Stimulated activated naive CD4-positive, alpha-beta T cell (primary cell): ENCODE results near the gene ACAP2.
A peak's percentile ranks its signal among the peaks of the same experiment; 100 is the strongest.

Experiments used
- DNase-seq, 6 experiments: peaks; one replicate each; lab custom pipeline; 2025; lab: John Stamatoyannopoulos, UW

ACAP2 gene

GRCh38 chr3:195285372-195285771 is 157.4 kb downstream of the ACAP2 start:
- DNase-seq: no peak

DNA sequence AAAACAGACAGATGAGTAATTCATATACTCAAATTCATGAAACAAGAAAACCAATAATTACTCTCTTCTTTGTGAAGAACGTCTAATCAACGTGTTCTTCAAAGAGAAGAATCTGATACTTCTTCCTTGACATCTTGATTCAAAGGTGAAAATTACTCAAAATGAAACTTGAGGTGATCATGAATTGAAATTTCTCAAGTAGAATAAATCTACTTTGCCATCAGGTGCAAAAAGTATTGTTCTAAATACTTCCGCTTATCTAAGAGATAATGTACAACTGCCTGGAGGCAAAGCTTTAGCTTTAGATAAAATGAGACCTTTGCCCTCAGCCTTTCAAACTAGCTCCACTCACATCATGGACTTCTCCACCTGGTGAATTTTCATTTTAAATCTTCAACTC is 158.0 kb downstream of the ACAP2 start:
- no peak for DNase-seq

GRCh38 chr3:195282961-195283360 is 159.9 kb downstream of the ACAP2 start:
- no peak for DNase-seq

DNA sequence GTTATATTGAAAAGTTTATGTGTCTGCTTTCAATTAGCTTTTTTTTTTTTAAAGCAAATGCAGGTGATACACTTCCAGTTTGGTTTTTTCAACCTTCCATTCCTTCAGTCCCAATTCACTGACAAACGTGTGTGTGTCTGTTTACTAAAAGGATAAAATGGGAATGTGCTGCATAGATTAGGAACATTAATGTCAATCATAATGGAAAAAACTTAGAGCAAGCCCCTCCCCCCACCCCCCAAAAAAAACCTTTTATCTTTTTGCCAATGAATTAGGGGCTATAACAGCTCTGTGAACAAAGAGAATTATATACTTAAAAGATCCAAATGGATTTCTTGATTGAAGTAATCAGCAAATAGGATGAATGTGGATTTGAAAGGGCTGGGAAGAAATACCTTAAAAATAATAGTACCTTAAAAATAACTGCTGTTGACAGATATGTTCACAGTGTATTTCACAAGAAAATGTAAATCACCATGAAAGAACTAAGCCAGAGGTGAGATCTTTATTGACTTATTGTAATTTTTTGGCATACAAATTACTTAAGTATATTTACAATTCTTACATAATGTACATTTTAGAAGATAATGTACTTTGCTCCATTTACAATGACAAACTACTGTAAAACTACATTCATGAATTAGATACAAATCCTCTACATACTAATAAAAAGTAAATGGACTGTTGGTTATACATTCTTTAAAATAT is 168.4 kb downstream of the ACAP2 start:
- no peak for DNase-seq

- peak; percentile 67 to 91 (median 82) for DNase-seq
Observed at GRCh38 chr3:195271410-195272243, 171.2 kb downstream of the ACAP2 start.

DNA sequence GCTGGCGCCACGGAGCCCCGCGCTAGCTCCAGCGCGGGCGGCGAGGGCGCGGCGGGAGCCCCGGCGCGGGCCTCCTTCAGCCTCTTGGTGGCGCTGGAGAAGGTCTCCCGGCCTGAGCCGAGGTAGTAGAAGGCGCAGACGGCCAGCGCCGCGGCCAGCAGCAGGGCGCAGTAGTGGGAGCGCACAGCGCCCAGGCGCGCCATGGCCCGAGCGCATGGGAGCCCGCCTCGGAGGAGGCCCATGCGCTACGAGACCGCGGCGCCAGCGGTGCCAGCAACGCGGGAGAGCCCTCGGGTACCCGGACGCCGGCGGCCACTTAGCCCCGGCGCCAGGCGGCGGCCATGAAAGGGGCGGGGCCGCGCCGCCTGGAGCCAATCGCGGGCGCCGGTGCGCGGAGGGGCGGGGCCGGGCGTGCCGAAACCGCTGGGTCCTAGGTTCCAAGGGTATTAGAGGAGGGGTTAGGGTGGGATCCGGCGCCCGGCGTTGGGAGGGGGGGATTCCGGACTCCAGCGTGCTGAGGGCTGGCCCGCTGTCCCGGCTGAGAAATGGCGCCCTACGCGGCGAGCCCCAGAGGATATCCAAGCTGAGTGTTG is 171.9 kb downstream of the ACAP2 start, which contains the start of gene XXYLT1:
TSS of gene XXYLT1 (minus strand) at position 343 of the 593 bp plus-strand sequence. CDS start at position 242, 101 bp downstream.
- DNase-seq: peak; percentile 71 to 94 (median 86)

GRCh38 chr3:195270079-195270816 is 172.6 kb downstream of the ACAP2 start:
- DNase-seq: peak in 3 of 6 experiments; percentile 29 to 60 (median 46)

- no peak for DNase-seq
Observed at GRCh38 chr3:195269375-195270078, 173.3 kb downstream of the ACAP2 start.

DNA sequence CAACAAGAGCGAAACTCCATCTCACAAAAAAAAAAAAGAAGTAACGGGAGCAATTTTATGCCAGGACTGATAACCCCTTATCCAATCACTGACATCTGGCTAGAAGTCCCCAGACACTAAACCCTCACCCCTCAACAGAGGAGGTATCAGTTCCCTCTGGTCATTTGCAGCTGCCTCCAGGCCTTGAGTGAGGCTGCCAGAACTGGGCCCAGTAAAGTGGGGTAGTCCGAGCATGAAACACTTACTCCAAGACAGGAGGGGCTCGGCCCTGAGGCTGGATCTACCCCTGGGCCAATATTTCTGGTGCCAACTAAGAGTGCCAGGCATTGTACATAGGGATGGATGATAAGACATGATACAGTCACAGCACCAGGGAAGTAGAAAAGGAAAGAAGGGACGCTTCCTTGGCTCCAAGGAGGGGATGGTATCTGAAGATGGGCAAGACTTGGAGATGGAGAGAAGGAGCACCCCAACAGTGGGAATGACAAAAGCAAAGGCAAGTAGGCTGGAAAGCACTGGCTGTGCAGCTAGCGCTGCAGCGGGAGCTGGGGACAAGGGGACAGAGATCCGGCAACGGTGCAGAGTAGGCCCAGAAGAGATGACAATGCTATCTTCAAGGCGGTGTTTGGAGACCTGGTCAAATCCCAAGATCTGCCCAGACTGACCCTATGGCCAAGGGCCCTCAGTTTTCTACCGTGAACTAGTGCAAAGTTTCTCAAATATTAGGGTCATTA is 174.1 kb downstream of the ACAP2 start:
- DNase-seq: no peak

GRCh38 chr3:195267096-195267495 is 175.7 kb downstream of the ACAP2 start:
- DNase-seq: no peak

DNA sequence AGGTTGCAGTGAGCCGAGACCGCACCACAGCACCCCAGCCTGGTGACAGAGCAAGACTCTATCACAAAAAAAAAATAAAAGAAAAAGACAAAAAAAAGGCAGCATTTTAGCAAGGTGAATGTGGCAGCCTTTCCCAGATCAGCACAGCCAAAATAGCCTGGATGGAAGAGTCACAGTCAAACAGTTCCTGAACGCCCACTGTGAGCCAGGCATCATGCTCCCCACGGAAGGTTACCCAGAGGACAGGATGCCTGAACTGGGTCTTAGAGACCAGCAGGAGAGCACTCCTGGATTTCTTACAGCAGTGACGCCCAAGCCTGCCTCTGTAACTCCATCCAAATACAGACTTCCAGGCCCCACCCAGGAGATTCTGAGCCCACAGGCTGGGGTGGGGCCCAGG is 176.4 kb downstream of the ACAP2 start:
- DNase-seq: no peak

DNA sequence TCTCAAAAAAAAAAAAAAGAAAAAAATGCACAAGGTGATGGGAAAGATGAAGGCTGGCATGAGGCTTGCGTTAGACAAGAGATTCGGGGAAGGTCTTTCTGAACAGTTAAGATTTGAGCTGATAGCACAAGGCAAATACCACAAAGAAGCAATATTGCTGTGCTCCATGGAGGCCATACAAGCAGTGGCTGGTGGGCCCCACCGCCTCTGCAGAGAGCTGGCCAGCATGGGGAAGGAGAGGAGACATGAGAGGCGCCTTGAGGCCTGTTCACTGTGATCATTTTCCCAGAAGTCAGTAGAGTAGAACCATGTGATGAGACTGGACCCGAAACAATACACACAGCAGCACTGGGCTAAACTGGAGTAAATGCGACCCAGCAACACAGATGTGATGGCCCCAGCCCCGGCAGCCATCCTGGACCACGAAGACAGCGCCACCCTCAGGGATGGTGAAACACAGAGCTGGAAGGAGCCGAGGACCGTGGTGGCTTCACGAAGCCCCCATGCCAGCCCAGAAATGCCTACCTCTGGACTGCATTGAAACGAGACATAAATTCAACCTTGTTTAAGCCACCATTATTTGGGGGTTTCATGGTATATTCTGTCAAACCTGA is 177.3 kb downstream of the ACAP2 start:
- DNase-seq: no peak

DNA sequence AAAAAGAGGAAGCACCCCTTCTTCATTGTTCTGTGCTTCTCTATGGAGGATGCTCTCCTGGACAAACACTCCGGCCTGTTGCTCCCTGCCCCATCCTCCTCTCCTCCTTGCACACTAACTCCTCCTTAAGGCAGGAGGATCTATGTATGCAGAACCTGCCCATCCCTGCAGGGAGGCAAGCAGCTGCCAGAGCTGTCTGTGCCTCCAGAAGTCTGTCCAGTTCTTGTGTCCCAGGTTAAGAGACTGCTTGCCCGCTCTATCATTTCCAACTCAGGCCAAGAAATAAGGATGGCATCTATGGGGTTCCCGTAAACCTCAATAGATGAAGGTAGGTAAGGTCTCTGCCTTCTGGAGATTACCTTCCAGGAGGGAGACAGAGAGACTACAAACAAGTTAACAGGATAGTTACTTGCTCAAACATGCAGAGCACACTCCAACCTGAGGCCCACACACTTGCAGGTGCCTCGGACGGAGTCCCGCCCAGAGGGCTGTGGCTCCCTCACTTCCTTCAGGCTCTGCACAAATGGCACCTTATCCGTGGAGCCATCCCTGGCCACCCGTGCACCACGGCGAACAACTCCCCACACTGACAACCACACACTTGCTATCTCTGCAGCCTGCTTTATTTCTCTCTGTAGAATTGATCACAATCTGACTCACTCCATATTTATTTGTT is 178.8 kb downstream of the ACAP2 start:
- no peak for DNase-seq

- DNase-seq: no peak
Observed at GRCh38 chr3:195263193-195263924, 179.5 kb downstream of the ACAP2 start.

GRCh38 chr3:195261925-195262324 is 180.9 kb downstream of the ACAP2 start:
- no peak for DNase-seq

GRCh38 chr3:195260280-195260905 is 182.4 kb downstream of the ACAP2 start:
- peak in 2 of 6 experiments; percentile 32 to 33 for DNase-seq

- DNase-seq: peak; percentile 72 to 84 (median 80)
Observed at GRCh38 chr3:195259475-195260279, 183.1 kb downstream of the ACAP2 start.

DNA sequence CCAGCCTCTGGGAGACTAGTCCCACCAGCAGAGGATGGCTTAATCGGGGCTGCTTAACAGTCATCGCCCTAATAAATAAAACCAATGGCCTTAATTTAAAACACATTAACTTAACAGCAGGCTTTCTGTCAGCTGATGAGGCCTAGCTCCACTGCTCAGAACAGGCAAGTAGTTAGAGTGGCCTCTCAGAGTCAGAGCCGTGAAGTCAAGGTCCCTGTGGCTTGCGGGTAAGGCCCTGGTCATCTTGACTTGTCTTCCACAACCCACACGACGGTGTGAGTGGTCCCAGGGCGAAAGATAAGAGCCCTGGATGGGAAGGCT is 183.7 kb downstream of the ACAP2 start:
- peak in 1 of 6 experiments; percentile 50 for DNase-seq
